H9 (cell line): ENCODE measurements around the gene PRPF19. TPM values are rescaled to one million over a fixed set of nuclear protein-coding genes. Genes with fewer than 3 reads are reported as not detected.

ENCODE experiments used
- DNase-seq: peaks from one replicate; pipeline ENCODE4 v3.0.0-alpha.2; 2017
- H2AFZ ChIP-seq: one replicate; pipeline ENCODE4 v1.6.1; 2013; ENCODE audit warnings: mild to moderate bottlenecking, low read length, control low read depth, moderate library complexity
- H2AK5ac ChIP-seq: 2 replicates; pipeline ENCODE4 v1.6.1; 2013; ENCODE audit warnings: low read length, control low read depth, mixed read lengths; ENCODE audit not compliant: insufficient read length
- H2BK120ac ChIP-seq: one replicate; pipeline ENCODE4 v1.6.1; 2013; ENCODE audit warnings: low read depth, mild to moderate bottlenecking, low read length, control low read depth, inconsistent platforms; ENCODE audit not compliant: poor library complexity, severe bottlenecking
- H2BK12ac ChIP-seq: 2 replicates; pipeline ENCODE4 v1.6.1; 2013; ENCODE audit warnings: low read length, control low read depth, mixed read lengths, low read depth; ENCODE audit not compliant: insufficient read length
- H2BK15ac ChIP-seq: 2 replicates; pipeline ENCODE4 v1.6.1; 2013; ENCODE audit warnings: low read depth, low read length, control low read depth
- H2BK20ac ChIP-seq: one replicate; pipeline ENCODE4 v1.6.1; 2013; ENCODE audit warnings: low read depth, mild to moderate bottlenecking, low read length, control low read depth, inconsistent platforms; ENCODE audit not compliant: poor library complexity, severe bottlenecking
- H2BK5ac ChIP-seq: 2 replicates; pipeline ENCODE4 v1.6.1; 2013; ENCODE audit warnings: low read length, control low read depth, mixed read lengths; ENCODE audit not compliant: insufficient read length
- H3K14ac ChIP-seq: 2 replicates; pipeline ENCODE4 v1.6.1; 2013; ENCODE audit warnings: low read length, control low read depth; ENCODE audit not compliant: insufficient read depth
- H3K18ac ChIP-seq: 2 replicates; pipeline ENCODE4 v1.6.1; 2013; ENCODE audit warnings: low read depth, mild to moderate bottlenecking, mixed read lengths, low read length, control low read depth; ENCODE audit not compliant: insufficient read length
- H3K23ac ChIP-seq: 2 replicates; pipeline ENCODE4 v1.6.1; 2013; ENCODE audit warnings: low read length, control low read depth, mixed read lengths, low read depth; ENCODE audit not compliant: insufficient read length
- H3K23me2 ChIP-seq: 2 replicates; pipeline ENCODE4 v1.6.1; 2013; ENCODE audit warnings: low read depth, mild to moderate bottlenecking, mixed read lengths, low read length, control low read depth; ENCODE audit not compliant: insufficient read length, poor library complexity, severe bottlenecking
- H3K27ac ChIP-seq: 2 replicates; pipeline ENCODE4 v1.5.1; 2013; ENCODE audit warnings: low read length, control low read depth, mixed read lengths, low read depth; ENCODE audit not compliant: insufficient read length
- H3K27me3 ChIP-seq: 2 replicates; pipeline ENCODE4 v1.6.1; 2013; ENCODE audit warnings: low read length, control low read depth, inconsistent platforms; ENCODE audit not compliant: insufficient read depth
- H3K4ac ChIP-seq: 2 replicates; pipeline ENCODE4 v1.6.1; 2013; ENCODE audit warnings: low read depth, mild to moderate bottlenecking, control low read depth, inconsistent platforms, low read length, moderate library complexity
- H3K4me1 ChIP-seq: 2 replicates; pipeline ENCODE4 v1.6.1; 2013; ENCODE audit warnings: low read length, control low read depth, inconsistent platforms; ENCODE audit not compliant: insufficient read depth
- H3K4me2 ChIP-seq: 2 replicates; pipeline ENCODE4 v1.6.1; 2013; ENCODE audit warnings: low read length, control low read depth, mixed read lengths; ENCODE audit not compliant: insufficient read length, insufficient read depth
- H3K56ac ChIP-seq: 2 replicates; pipeline ENCODE4 v1.6.1; 2013; ENCODE audit warnings: low read depth, mild to moderate bottlenecking, mixed read lengths, low read length, control low read depth; ENCODE audit not compliant: insufficient read length
- H3K79me1 ChIP-seq: 2 replicates; pipeline ENCODE4 v1.6.1; 2013; ENCODE audit warnings: low read depth, mild to moderate bottlenecking, moderate library complexity, low read length, control low read depth, inconsistent platforms; ENCODE audit not compliant: insufficient read depth, poor library complexity, severe bottlenecking
- H3K79me2 ChIP-seq: 2 replicates; pipeline ENCODE4 v1.6.1; 2013; ENCODE audit warnings: low read length, control low read depth, inconsistent platforms; ENCODE audit not compliant: insufficient read depth
- H3K9ac ChIP-seq: 2 replicates; pipeline ENCODE4 v1.6.1; 2013; ENCODE audit warnings: low read length, control low read depth, mixed read lengths; ENCODE audit not compliant: insufficient read length; ENCODE audit errors: extremely low read depth
- H3K9me3 ChIP-seq: one replicate; pipeline ENCODE4 v1.6.1; 2013; ENCODE audit warnings: low read depth, low read length, inconsistent platforms; ENCODE audit not compliant: control insufficient read depth
- H3T11ph ChIP-seq: one replicate; pipeline ENCODE4 v1.6.1; 2013; ENCODE audit warnings: mild to moderate bottlenecking, low read length, control low read depth, inconsistent platforms
- H4K20me1 ChIP-seq: one replicate; pipeline ENCODE4 v1.6.1; 2013; ENCODE audit not compliant: control insufficient read depth, insufficient read length, insufficient read depth
- H4K5ac ChIP-seq: 2 replicates; pipeline ENCODE4 v1.6.1; 2013; ENCODE audit warnings: low read depth, mild to moderate bottlenecking, mixed read lengths, low read length, control low read depth; ENCODE audit not compliant: insufficient read length
- H4K8ac ChIP-seq: replicated peaks from 2 replicates; pipeline ENCODE4 v1.6.1; 2013; ENCODE audit warnings: low read length, control low read depth, mixed read lengths, low read depth; ENCODE audit not compliant: insufficient read length
- H4K91ac ChIP-seq: 2 replicates; pipeline ENCODE4 v1.6.1; 2013; ENCODE audit warnings: low read depth, mild to moderate bottlenecking, moderate library complexity, mixed read lengths, low read length, control low read depth; ENCODE audit not compliant: insufficient read length
- H3K27ac Mint-ChIP-seq, 3 experiments: 2 replicates in 2 of 3; 3 replicates in 1 of 3; pipeline ENCODE4 v1.8.0; 2020 to 2021; ENCODE audit warnings: mixed read lengths in 3 of 3, mild to moderate bottlenecking in 1 of 3, moderate library complexity in 1 of 3
- H3K27me3 Mint-ChIP-seq: 2 replicates; pipeline ENCODE4 v1.8.0; 2021; ENCODE audit warnings: low read depth, mild to moderate bottlenecking, moderate library complexity, mixed read lengths
- H3K36me3 Mint-ChIP-seq, 3 experiments: 2 replicates in 2 of 3; 3 replicates in 1 of 3; pipeline ENCODE4 v1.8.0; 2020 to 2021; ENCODE audit warnings: low read depth in 3 of 3, mixed read lengths in 3 of 3; ENCODE audit not compliant: insufficient read depth in 1 of 3
- H3K4me1 Mint-ChIP-seq, 2 experiments: 2 replicates each; pipeline ENCODE4 v1.8.0; 2020; ENCODE audit warnings: mixed read lengths in 2 of 2
- H3K4me3 Mint-ChIP-seq, 2 experiments: 2 replicates in 1 of 2; 3 replicates in 1 of 2; pipeline ENCODE4 v1.8.0; 2020 to 2021; ENCODE audit warnings: mild to moderate bottlenecking in 2 of 2, mixed read lengths in 2 of 2, moderate library complexity in 1 of 2
- H3K9me3 Mint-ChIP-seq, 2 experiments: 2 replicates in 1 of 2; 3 replicates in 1 of 2; pipeline ENCODE4 v1.8.0; 2020; ENCODE audit warnings: mild to moderate bottlenecking in 2 of 2, mixed read lengths in 2 of 2, moderate library complexity in 1 of 2
- WGBS: extraction: QIAGEN DNeasy Blood & Tissue Kit; methylation state at CpG from one replicate; pipeline ENCODE4 v1.1.7; 2013; ENCODE audit warnings: missing lambda C conversion rate, low lambda C conversion rate, mixed read lengths; ENCODE audit not compliant: insufficient read length; ENCODE audit errors: extremely low coverage; 5-methylcytosine and 5-hydroxymethylcytosine counted together
- total RNA-seq: library from RNA; stranded (reverse); gene quantifications from 2 replicates; pipeline ENCODE4 v1.2.1, GENCODE V29; 2021
- TF ChIP-seq, protein P1 (sequence below): fragments of 200-600 bp; sonication (generic); conservative IDR thresholded peaks from 3 replicates; pipeline ENCODE4 v1.8.0; 2021; ENCODE audit warnings: antibody characterized with exemption, mild to moderate bottlenecking

Gene PRPF19
- total RNA-seq, 1 experiment from 2014 or later: 130 TPM

DNA sequence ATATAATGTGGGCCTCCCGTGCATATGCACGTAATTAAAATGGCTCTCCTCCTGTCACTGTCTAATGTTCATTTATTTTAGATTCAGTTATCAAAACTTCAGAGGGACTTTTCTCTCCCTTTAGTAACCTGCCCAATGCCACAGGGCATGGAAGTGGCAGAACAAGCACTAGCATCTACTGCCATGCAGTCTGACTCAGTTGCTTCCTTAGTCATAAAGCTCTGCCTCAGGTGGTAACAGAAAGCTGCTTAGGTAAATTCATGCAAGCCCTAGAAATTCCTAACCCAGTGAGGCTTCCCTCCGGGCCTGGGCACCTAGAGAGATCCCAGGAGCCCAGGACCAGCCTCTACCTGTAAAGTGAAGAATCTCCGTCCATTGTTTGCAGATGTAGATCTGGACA lies 8.9 kb downstream of the PRPF19 start:
- H3K27ac Mint-ChIP-seq: no peak overlapping the region
- DNase-seq: no peak

More for the DNA sequence above, 8.9 kb downstream of the PRPF19 start:
- Mint-ChIP-seq H3K9me3 (no peaks in the 10 kb centered on the region), H3K4me3 (no peak overlapping the region), H3K27me3 (no peaks in the 10 kb centered on the region), H3K36me3 (peaks cover 45 to 96% (median 68%) of the 10 kb centered on the region in 3 experiments; a peak in 6 of 7 replicates), H3K4me1 (no peaks in the 10 kb centered on the region)
- no peak overlapping the region for H3K4ac ChIP-seq
- H2BK12ac ChIP-seq: no peak overlapping the region
- no peak overlapping the region for H4K5ac ChIP-seq
- no peaks in the 10 kb centered on the region for H3K23me2 ChIP-seq
- no peak overlapping the region for H3K18ac ChIP-seq
- H3K9me3 ChIP-seq: no peaks in the 10 kb centered on the region
- no CpG with 5 or more reads among the region's 4 CpGs for WGBS
- TF ChIP-seq, protein P1, sequence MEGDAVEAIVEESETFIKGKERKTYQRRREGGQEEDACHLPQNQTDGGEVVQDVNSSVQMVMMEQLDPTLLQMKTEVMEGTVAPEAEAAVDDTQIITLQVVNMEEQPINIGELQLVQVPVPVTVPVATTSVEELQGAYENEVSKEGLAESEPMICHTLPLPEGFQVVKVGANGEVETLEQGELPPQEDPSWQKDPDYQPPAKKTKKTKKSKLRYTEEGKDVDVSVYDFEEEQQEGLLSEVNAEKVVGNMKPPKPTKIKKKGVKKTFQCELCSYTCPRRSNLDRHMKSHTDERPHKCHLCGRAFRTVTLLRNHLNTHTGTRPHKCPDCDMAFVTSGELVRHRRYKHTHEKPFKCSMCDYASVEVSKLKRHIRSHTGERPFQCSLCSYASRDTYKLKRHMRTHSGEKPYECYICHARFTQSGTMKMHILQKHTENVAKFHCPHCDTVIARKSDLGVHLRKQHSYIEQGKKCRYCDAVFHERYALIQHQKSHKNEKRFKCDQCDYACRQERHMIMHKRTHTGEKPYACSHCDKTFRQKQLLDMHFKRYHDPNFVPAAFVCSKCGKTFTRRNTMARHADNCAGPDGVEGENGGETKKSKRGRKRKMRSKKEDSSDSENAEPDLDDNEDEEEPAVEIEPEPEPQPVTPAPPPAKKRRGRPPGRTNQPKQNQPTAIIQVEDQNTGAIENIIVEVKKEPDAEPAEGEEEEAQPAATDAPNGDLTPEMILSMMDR: no peak
- H3K56ac ChIP-seq: no peak overlapping the region
- H4K91ac ChIP-seq: no peak overlapping the region
- H2AK5ac ChIP-seq: no peak overlapping the region
- H2AFZ ChIP-seq: no peak overlapping the region
- no peak overlapping the region for H3K14ac ChIP-seq
- H2BK120ac ChIP-seq: no peak overlapping the region
- H3K9ac ChIP-seq: no peak overlapping the region
- H3K4me1 ChIP-seq: no peaks in the 10 kb centered on the region
- H3K79me1 ChIP-seq: no peaks in the 10 kb centered on the region
- no peak overlapping the region for H2BK5ac ChIP-seq
- H4K8ac ChIP-seq: no peak overlapping the region
- no peak overlapping the region for H3T11ph ChIP-seq
- H3K4me2 ChIP-seq: no peak overlapping the region
- H3K27ac ChIP-seq: no peak overlapping the region
- no peaks in the 10 kb centered on the region for H3K27me3 ChIP-seq
- H2BK20ac ChIP-seq: no peak overlapping the region
- H3K23ac ChIP-seq: no peak overlapping the region
- H3K79me2 ChIP-seq: no peaks in the 10 kb centered on the region
- no peak overlapping the region for H2BK15ac ChIP-seq
- peaks cover 2% of the 10 kb centered on the region for H4K20me1 ChIP-seq
